Right lobe of liver (tissue), 4 donors: Measurements from ENCODE around the gene ACBD6.

Experiments used
- CTCF ChIP-seq, 4 donors: fragments of 200-600 bp in 3 of 4; fragments of 450-650 bp in 1 of 4; IDR thresholded peaks; one replicate each; pipeline versions ENCODE4 v1.5.1 to v1.8.0; 2016 to 2022; ENCODE audit warnings: antibody characterized with exemption in 4 of 4, mild to moderate bottlenecking in 2 of 4
- POLR2A ChIP-seq: fragments of 450-650 bp; IDR thresholded peaks from one replicate; pipeline ENCODE4 v1.6.1; 2017; ENCODE audit warnings: antibody characterized with exemption, mild to moderate bottlenecking
- donor health status: DM: no; HTN: no; CAD: no.
- donor health status: DM: no; HTN: no; CAD: no.
- donor health status: DM: no; HTN: yes; CAD: no.

- no peak for TF ChIP-seq CTCF (IDR thresholded peaks at IDR 0.05)
- TF ChIP-seq POLR2A = no peak
These were observed 131.8 kb downstream of the ACBD6 start for GRCh38 chr1:180370597-180370996.
